ENCODE results near the gene TTI1.

The TTI1 gene

DNA sequence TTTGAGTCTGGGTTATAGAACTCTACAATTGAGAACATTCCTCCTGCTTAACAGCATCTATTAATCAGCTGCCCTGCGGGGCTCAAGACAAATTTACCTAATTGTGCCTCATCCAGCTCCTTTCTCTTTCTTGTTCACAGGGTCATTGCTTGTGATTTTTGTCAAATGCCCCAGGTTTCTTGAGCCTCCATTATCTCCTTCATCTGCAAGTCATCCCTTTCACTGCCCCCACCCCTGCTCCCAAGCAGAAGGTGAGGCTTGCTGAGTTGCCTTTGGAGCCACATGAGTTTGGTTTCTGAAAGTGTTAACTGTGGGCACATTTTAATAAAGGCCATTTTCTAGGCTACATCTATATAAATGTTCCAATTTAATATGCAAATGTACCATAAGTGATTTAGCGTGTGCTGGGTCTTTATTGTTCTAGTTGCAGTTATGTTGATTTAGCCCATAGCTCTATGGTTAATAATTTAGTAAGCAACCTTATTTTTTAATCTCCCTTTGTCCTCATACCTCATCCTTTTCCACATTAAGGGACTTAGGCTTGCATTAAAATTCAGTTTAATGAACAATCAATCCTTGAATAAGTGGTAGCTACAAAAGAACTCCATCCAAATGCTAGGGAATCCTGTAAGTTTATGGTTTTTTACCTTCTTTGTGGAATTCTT lies 74.3 kb downstream of the TTI1 start:
- FAIRE-seq = no peak

- no peak for FAIRE-seq
Observed at GRCh38 chr20:37956107-37956585, 77.1 kb downstream of the TTI1 start.

DNA sequence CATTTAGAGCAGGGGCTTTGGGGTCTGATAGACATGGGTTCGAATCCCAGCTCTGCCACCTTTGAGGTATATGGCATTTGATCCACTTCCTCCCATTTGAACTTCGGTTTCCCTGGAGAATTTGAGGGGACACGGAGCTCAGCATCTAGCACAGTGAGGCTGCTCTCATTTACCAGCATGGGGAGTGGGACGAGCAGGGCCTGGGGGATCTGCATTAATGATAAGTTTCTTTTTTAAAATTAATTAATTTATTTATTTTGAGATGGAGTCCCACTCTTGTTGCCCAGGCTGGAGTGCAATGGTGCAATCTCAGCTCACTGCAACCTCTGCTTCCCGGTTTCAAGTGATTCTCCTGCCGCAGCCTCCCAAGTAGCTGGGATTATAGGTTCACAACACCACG lies 77.7 kb downstream of the TTI1 start:
- no peak for FAIRE-seq

GRCh38 chr20:37954626-37955025 lies 78.6 kb downstream of the TTI1 start:
- no peak for FAIRE-seq

DNA sequence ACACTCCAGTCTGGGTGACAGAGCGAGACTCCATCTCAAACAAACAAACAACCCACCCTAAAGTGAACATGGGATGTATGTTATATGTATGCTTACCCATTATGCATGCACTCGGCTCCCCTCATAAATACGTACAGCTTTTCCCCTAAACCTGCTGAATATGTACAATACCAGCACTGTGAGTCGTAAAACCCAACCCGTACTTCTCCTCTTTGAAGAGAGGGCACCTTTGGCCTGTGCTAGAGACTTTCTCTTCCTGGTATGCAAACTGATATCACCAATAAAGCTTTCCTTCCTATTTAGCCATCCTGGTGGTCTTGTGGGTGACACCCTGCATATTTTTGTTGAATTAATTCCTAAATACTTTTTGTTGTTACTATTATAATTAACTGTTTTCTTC lies 79.1 kb downstream of the TTI1 start:
- FAIRE-seq = no peak

DNA sequence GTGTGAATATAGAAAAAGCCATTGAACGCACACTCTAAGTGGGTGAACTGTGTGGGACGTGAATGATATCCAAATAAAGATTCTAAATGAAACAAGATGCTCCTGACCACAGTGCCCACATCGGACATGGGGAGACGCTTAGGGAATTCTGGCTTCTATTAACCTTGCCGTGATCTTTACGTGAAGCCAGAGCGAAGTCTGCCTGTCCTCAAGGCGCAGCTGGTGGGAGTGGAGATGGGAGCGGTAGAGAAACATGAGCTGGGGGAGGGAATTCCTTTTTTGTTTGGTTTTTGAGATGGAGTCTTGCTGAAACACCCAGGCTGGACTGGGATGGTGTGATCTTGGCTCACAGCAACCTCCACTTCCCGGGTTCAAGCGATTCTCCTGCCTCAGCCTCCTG lies 84.3 kb downstream of the TTI1 start:
- FAIRE-seq = no peak

GRCh38 chr20:37947943-37948342 lies 85.3 kb downstream of the TTI1 start:
- no peak for FAIRE-seq

DNA sequence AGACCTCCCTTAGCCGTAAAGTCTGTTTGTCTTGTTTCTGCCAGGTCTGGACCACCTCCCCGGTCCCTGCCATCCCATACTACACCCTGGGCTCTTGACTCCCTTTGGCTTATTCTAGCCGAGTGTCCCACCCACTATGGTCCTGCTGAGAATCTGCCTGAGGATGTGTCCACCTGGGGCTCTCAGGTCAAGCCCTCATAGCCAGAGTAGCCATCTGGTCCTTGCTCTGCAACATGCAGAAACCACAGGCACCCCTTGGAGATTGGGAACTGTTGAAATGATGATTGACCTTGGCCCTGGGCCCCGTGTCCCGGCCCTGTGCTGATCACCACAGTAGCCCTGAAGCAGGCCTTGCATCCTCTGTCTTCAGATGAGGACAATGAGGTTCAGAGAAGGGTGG lies 86.3 kb downstream of the TTI1 start:
- FAIRE-seq = no peak

GRCh38 chr20:37945091-37945547 lies 88.1 kb downstream of the TTI1 start:
- no peak for FAIRE-seq

GRCh38 chr20:37944456-37944981 lies 88.7 kb downstream of the TTI1 start:
- FAIRE-seq = no peak

- no peak for FAIRE-seq
Observed at GRCh38 chr20:37943501-37944455, 89.5 kb downstream of the TTI1 start.

DNA sequence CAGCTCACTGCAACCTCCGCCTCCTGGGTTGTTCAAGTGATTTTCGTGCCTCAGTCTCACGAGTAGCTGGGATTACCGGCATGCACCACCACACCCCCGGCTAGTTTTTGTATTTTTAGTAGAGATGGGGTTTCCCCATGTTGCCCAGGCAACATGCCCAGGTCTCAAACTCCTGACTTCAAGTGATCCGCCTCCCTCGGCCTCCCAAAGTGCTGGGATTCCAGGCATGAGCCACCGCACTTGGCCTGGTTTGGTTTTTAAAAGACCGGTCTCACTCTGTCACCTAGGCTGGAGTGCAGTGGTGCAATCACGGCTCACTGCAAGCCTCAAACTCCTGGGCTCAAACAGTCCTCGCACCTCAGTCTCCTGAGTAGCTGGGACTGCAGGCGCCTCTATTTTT lies 90.2 kb downstream of the TTI1 start:
- FAIRE-seq = no peak

- no peak for FAIRE-seq
Observed at GRCh38 chr20:37941992-37942391, 91.3 kb downstream of the TTI1 start.

GRCh38 chr20:37941332-37941731 lies 91.9 kb downstream of the TTI1 start:
- no peak for FAIRE-seq

DNA sequence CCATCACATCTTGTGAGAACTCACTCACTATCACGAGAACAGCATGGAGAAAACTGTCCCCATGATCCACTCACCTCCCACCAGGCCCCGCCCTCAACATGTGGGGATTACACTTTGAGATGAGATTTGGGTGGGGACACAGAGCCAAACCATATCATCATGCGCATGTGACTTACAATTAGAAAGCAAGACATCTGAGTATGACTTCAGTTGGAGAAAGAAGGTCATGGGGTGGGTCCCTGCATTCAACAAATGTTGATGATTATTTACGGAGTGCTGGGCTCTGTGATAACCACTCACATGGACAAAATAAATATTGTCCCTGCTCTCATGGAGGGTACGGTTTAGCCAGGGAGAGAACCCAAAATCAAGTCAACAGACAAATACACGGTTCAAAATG lies 92.4 kb downstream of the TTI1 start:
- no peak for FAIRE-seq

- no peak for FAIRE-seq
Observed at GRCh38 chr20:37939701-37940560, 93.3 kb downstream of the TTI1 start.

DNA sequence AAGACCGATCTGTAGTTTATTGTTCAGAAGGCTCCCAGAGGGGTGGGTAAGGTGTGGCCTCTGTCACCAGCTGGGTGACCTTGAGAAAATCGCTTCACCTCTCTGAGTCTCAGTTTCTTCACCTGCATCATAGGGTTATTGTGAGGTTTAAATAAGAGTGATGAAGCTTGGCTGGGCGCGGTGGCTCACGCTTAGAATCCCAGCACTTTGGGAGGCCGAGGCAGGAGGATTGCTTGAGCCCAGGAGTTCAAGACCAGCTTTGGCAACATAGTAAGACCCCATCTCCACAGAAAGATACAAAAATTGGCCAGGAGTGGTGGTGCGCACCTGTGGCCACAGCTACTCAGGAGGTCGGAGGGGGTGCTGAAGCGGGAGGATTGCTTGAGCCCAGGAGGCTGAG lies 94.3 kb downstream of the TTI1 start:
- no peak for FAIRE-seq

GRCh38 chr20:37938181-37938750 lies 95.0 kb downstream of the TTI1 start:
- no peak for FAIRE-seq

DNA sequence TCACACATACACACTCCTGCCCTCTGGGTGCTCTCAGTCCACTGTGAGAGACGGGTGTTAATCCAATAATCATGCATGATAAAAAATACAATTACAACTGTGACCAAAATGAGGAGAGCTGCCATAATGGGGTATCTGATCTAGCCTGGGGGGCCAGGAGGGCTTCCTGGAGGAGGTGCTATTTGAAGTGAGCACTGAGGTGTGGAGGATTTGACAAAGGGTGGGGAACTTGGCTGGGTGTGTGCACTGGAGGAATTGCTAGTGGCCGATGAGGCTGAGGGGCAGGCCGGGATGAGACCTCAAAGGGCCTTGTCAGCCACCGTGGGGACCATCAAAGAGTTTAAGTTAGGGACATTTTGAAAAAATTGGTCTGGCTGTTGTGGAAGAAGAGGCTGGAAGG lies 95.6 kb downstream of the TTI1 start:
- no peak for FAIRE-seq

- no peak for FAIRE-seq
Observed at GRCh38 chr20:37936451-37936850, 96.8 kb downstream of the TTI1 start.

- FAIRE-seq = no peak
Observed at GRCh38 chr20:37936041-37936440, 97.2 kb downstream of the TTI1 start.

GRCh38 chr20:37935435-37935834 lies 97.8 kb downstream of the TTI1 start:
- FAIRE-seq = no peak
